Keratinocyte (primary cell): Measurements from ENCODE around the gene MICU2. TPM values are rescaled to one million over a fixed set of nuclear protein-coding genes. Genes with fewer than 3 reads are reported as not detected.

Source experiments
- DNase-seq: peaks from one replicate; pipeline ENCODE4 v3.0.0-alpha.2; 2011; ENCODE audit warnings: low read depth, missing footprints, low spot score
- FAIRE-seq: peaks from 2 replicates; lab custom pipeline; 2011; peaks lifted over from hg19 to GRCh38; lab: Jason Lieb, UNC
- H2AFZ ChIP-seq: 2 replicates; pipeline ENCODE4 v1.6.0; 2012; ENCODE audit warnings: low read length, control low read depth, inconsistent platforms; ENCODE audit not compliant: control insufficient read depth
- H3K27ac ChIP-seq: 2 replicates; pipeline ENCODE4 v1.5.1; 2011; ENCODE audit warnings: low read length; ENCODE audit not compliant: control insufficient read depth, insufficient read depth
- H3K27me3 ChIP-seq: 3 replicates; pipeline ENCODE4 v1.6.0; 2011; ENCODE audit warnings: low read length; ENCODE audit not compliant: control insufficient read depth, insufficient read depth; ENCODE audit errors: extremely low read depth
- H3K36me3 ChIP-seq, 2 experiments: 2 replicates in 1 of 2; 3 replicates in 1 of 2; pipeline ENCODE4 v1.5.1; 2011; ENCODE audit warnings: low read length in 2 of 2, mild to moderate bottlenecking in 1 of 2; ENCODE audit not compliant: control insufficient read depth in 2 of 2, insufficient read depth in 2 of 2; ENCODE audit errors: extremely low read depth in 1 of 2
- H3K4me1 ChIP-seq: 3 replicates; pipeline ENCODE4 v1.5.1; 2011; ENCODE audit warnings: low read length; ENCODE audit not compliant: control insufficient read depth, insufficient read depth; ENCODE audit errors: extremely low read depth
- H3K4me2 ChIP-seq: 3 replicates; pipeline ENCODE4 v1.6.0; 2011; ENCODE audit warnings: low read depth, low read length; ENCODE audit not compliant: control insufficient read depth, insufficient read depth; ENCODE audit errors: extremely low read depth
- H3K4me3 ChIP-seq, 3 experiments: fragments of 200-600 bp in 1 of 3; sonication (generic) in 1 of 3; 2 replicates in 2 of 3; 3 replicates in 1 of 3; pipeline ENCODE4 v1.5.1; 2011 to 2016; ENCODE audit warnings: low read length in 3 of 3, mild to moderate bottlenecking in 3 of 3, control low read depth in 2 of 3, inconsistent platforms in 1 of 3, low read depth in 1 of 3, mixed read lengths in 1 of 3, mixed run types in 1 of 3, moderate library complexity in 1 of 3; ENCODE audit not compliant: control insufficient read depth in 2 of 3, insufficient read depth in 2 of 3; ENCODE audit errors: extremely low read depth in 1 of 3
- H3K79me2 ChIP-seq: 2 replicates; pipeline ENCODE4 v1.6.0; 2012; ENCODE audit warnings: low read length; ENCODE audit not compliant: control insufficient read depth, insufficient read depth
- H3K9ac ChIP-seq: 3 replicates; pipeline ENCODE4 v1.6.0; 2011; ENCODE audit warnings: low read length; ENCODE audit not compliant: control insufficient read depth, insufficient read depth; ENCODE audit errors: extremely low read depth
- H3K9me1 ChIP-seq: 3 replicates; pipeline ENCODE4 v1.6.0; 2011; ENCODE audit warnings: low read length; ENCODE audit not compliant: control insufficient read depth, insufficient read depth; ENCODE audit errors: extremely low read depth
- H3K9me3 ChIP-seq: 2 replicates; pipeline ENCODE4 v1.5.1; 2012; ENCODE audit warnings: low read depth, low read length; ENCODE audit not compliant: control insufficient read depth
- H4K20me1 ChIP-seq: 3 replicates; pipeline ENCODE4 v1.6.0; 2011; ENCODE audit warnings: low read length; ENCODE audit not compliant: control insufficient read depth, insufficient read depth; ENCODE audit errors: extremely low read depth
- CTCF ChIP-seq, 3 experiments: IDR thresholded peaks in 1 of 3; conservative IDR thresholded peaks in 1 of 3; optimal IDR thresholded peaks in 1 of 3; 2 replicates in 2 of 3; 3 replicates in 1 of 3; pipeline versions ENCODE3 to v1.5.1; 2011; ENCODE audit warnings: low read length in 3 of 3, mild to moderate bottlenecking in 3 of 3, moderate library complexity in 2 of 3, control low read depth in 1 of 3, inconsistent platforms in 1 of 3; ENCODE audit not compliant: insufficient read depth in 2 of 3; ENCODE audit errors: extremely low read depth in 1 of 3
- EZH2 ChIP-seq: IDR thresholded peaks from one replicate; pipeline ENCODE4 v1.6.1; 2012; ENCODE audit warnings: inconsistent platforms, mild to moderate bottlenecking, low read length, moderate library complexity
- dilution Hi-C: fragments of 300-500 bp; cut with MboI; formaldehyde crosslinking; loops from one replicate; pipeline ENCODE4 v1.7.0; 2020; ENCODE audit warnings: low sequenced_read_pairs; ENCODE audit not compliant: extremely low pct_ligation_motif_present
- polyA plus RNA-seq, 5 experiments: library from polyadenylated mRNA; depleted of rRNA in 3 of 5; stranded (reverse) in 3 of 5; stranded (forward) in 1 of 5; unstranded in 1 of 5; fragments of >200 nt; gene quantifications; 1 replicate in 1 of 5; 2 replicates in 3 of 5; 3 replicates in 1 of 5; pipeline versions ENCODE4 v1.2.1 to v1.2.3, GENCODE V29; 2011 to 2012; ENCODE audit warnings: missing spikeins in 2 of 5, low read depth in 1 of 5, low replicate concordance in 1 of 5

MICU2 gene
- polyA plus RNA-seq, 1 donor (not counting 4 experiments of a cell fraction or from before 2014, with no cell fraction given): 42.9 TPM

- H3K4me2 ChIP-seq: no peak overlapping the region
- dilution Hi-C loops: no loop called here
- no peaks in the 10 kb centered on the region for H3K36me3 ChIP-seq
- FAIRE-seq (no peak), DNase-seq (no peak)
- H3K9me3 ChIP-seq: no peaks in the 10 kb centered on the region
- no peaks in the 10 kb centered on the region for H3K4me1 ChIP-seq
- H2AFZ ChIP-seq: no peak overlapping the region
- no peak overlapping the region for H3K9ac ChIP-seq
- no peaks in the 10 kb centered on the region for H4K20me1 ChIP-seq
- no peaks in the 10 kb centered on the region for H3K9me1 ChIP-seq
- H3K79me2 ChIP-seq: no peaks in the 10 kb centered on the region
- H3K27ac ChIP-seq: no peak overlapping the region
- TF ChIP-seq EZH2: no peak
- TF ChIP-seq CTCF (optimal IDR thresholded peaks at IDR 0.05 in 1 of 3, IDR thresholded peaks at IDR 0.05 in 1 of 3, conservative IDR thresholded peaks at IDR 0.05 in 1 of 3; ENCODE audit: extremely low read depth in 1 of 3, insufficient read depth in 2 of 3, low read length in 3 of 3): no peak
- H3K4me3 ChIP-seq: no peak overlapping the region
- no peaks in the 10 kb centered on the region for H3K27me3 ChIP-seq
These were observed 54.3 kb downstream of the MICU2 start for GRCh38 chr13:21549633-21550032.

- Histone ChIP-seq H3K79me2 (no peaks in the 10 kb centered on the region), H3K9ac (no peak overlapping the region), H3K36me3 (no peaks in the 10 kb centered on the region), H3K27ac (no peak overlapping the region), H3K9me1 (no peaks in the 10 kb centered on the region), H3K9me3 (no peaks in the 10 kb centered on the region), H3K4me1 (no peaks in the 10 kb centered on the region), H3K27me3 (no peaks in the 10 kb centered on the region), H2AFZ (no peak overlapping the region), H3K4me3 (no peak overlapping the region), H3K4me2 (no peak overlapping the region), H4K20me1 (no peaks in the 10 kb centered on the region)
- DNase-seq: no peak
- TF ChIP-seq CTCF (optimal IDR thresholded peaks at IDR 0.05 in 1 of 3, IDR thresholded peaks at IDR 0.05 in 1 of 3, conservative IDR thresholded peaks at IDR 0.05 in 1 of 3; ENCODE audit: extremely low read depth in 1 of 3, insufficient read depth in 2 of 3, low read length in 3 of 3) (no peak), EZH2 (no peak)
- no peak for FAIRE-seq
- dilution Hi-C loops: no loop called here
These were observed 55.4 kb downstream of the MICU2 start for GRCh38 chr13:21548577-21548976.
